ENCODE results near the gene FSCN2. TPM values are rescaled to one million over a fixed set of nuclear protein-coding genes. Genes with fewer than 3 reads are reported as not detected.
A peak's percentile ranks its signal among the peaks of the same experiment; 100 is the strongest.

The FSCN2 gene
- total RNA-seq, 3 donors from 2014 or later = 0.48 to 3.2 (median 1.6) TPM

DNA sequence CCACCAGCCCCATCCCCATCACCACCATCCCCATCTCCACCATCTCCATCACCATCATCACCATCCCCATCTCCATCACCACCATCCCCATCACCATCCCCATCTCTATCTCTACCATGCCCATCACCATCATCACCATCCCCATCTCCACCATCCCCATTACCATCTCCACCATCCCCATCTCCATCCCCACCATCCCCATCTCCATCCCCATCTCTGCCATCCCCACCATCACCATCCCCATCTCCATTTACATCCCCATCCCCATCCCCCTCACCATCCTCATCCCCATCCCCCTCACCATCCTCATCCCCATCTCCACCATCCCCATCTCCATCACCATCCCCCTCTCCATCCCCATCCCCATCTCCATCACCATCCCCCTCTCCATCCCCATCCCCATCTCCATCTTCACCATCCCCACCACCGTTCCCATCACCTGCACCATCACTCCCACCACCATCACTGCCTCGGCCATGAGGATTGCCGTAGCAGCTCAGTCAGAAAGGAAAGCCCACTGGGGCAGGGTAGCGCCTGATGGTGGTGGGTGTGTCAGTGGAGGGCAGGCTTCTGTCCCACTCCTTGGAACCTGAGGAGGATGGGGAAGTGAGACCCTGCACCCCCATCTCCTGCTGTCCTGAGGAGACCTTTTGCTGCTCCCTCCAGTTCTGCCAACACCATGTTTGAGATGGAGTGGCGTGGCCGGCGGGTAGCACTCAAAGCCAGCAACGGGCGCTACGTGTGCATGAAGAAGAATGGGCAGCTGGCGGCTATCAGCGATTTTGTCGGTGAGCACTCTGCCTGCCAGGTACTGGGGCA lies 7.5 kb downstream of the FSCN2 start:
- no peak for DNase-seq (ENCODE audit: low spot score in 2 of 2)
- Histone ChIP-seq H3K4me1 (no peaks in the 10 kb centered on the region), H3K27me3 (peaks cover 0 to 11% of the 10 kb centered on the region in 2 donors), H3K27ac (no peak overlapping the region), H3K9me3 (no peaks in the 10 kb centered on the region), H3K4me3 (no peak overlapping the region), H3K36me3 (no peaks in the 10 kb centered on the region)
- TF ChIP-seq, protein P1, sequence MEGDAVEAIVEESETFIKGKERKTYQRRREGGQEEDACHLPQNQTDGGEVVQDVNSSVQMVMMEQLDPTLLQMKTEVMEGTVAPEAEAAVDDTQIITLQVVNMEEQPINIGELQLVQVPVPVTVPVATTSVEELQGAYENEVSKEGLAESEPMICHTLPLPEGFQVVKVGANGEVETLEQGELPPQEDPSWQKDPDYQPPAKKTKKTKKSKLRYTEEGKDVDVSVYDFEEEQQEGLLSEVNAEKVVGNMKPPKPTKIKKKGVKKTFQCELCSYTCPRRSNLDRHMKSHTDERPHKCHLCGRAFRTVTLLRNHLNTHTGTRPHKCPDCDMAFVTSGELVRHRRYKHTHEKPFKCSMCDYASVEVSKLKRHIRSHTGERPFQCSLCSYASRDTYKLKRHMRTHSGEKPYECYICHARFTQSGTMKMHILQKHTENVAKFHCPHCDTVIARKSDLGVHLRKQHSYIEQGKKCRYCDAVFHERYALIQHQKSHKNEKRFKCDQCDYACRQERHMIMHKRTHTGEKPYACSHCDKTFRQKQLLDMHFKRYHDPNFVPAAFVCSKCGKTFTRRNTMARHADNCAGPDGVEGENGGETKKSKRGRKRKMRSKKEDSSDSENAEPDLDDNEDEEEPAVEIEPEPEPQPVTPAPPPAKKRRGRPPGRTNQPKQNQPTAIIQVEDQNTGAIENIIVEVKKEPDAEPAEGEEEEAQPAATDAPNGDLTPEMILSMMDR (IDR thresholded peaks at IDR 0.05) = no peak
- TF ChIP-seq POLR2AphosphoS5 (IDR thresholded peaks at IDR 0.05) = no peak
- TF ChIP-seq POLR2A (IDR thresholded peaks at IDR 0.05) = no peak
- intact Hi-C loops (cut with DNase I; ENCODE audit: low total_unique reads) = no loop called here

GRCh38 chr17:81536299-81537290 lies 8.4 kb downstream of the FSCN2 start:
- Histone ChIP-seq H3K4me1 (no peaks in the 10 kb centered on the region), H3K36me3 (no peaks in the 10 kb centered on the region), H3K27me3 (peaks cover 0 to 11% of the 10 kb centered on the region in 2 donors), H3K27ac (no peak overlapping the region), H3K4me3 (no peak overlapping the region), H3K9me3 (no peaks in the 10 kb centered on the region)
- TF ChIP-seq, protein P1 (IDR thresholded peaks at IDR 0.05) = no peak
- TF ChIP-seq POLR2AphosphoS5 (IDR thresholded peaks at IDR 0.05) (no peak), POLR2A (IDR thresholded peaks at IDR 0.05) (no peak)
- DNase-seq (ENCODE audit: low spot score in 2 of 2) = no peak
- intact Hi-C loops (cut with DNase I; ENCODE audit: low total_unique reads) = no loop called here

- no peaks in the 10 kb centered on the region for H3K36me3 ChIP-seq
- no peak overlapping the region for H3K27ac ChIP-seq
- no peak for DNase-seq (ENCODE audit: low spot score in 2 of 2)
- TF ChIP-seq, protein P1 (IDR thresholded peaks at IDR 0.05) = peak in 2 of 3 donors; percentile 63 to 74
- no peak for TF ChIP-seq POLR2AphosphoS5 (IDR thresholded peaks at IDR 0.05)
- no peak for TF ChIP-seq POLR2A (IDR thresholded peaks at IDR 0.05)
- peaks cover 0 to 11% of the 10 kb centered on the region in 2 donors for H3K27me3 ChIP-seq
- H3K9me3 ChIP-seq = no peaks in the 10 kb centered on the region
- no peak overlapping the region for H3K4me3 ChIP-seq
- no peaks in the 10 kb centered on the region for H3K4me1 ChIP-seq
- intact Hi-C loops (cut with DNase I; ENCODE audit: low total_unique reads) = no loop called here
Observed at GRCh38 chr17:81537343-81537855, 9.2 kb downstream of the FSCN2 start.

DNA sequence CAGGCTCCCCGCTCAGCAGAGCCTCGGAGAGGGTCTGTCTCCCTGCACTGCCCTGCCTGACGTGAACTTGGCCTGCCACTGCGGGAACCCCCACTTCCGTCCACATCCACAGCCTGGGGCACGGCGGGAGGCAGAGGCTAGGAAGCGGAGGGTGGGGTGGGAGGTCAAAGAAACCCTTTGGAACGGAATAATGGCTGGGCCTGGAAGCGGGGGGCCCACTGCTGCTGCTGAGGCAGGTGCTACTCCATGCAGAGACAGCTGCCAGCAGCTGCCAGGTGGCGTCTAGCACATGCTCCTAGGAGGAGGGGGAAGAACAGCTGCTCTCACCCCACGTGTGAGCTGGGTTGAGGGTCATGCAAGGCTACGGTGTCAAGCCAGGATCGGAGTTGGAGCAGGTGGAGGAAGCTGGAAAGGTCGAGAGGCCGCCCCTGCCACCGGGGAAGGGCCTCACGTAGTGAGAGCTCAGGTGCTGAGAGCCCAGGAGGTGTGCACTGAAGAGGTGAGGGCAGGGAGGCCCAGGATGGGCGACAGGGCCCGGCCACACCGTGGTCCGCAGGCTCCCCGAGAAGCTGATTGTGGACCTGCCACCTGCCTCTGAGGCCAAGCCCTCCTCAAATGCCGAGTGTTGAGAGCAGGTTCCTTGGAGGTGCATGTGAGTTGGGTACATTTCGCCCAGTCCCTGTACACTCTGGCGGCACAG lies 9.8 kb downstream of the FSCN2 start:
- no peaks in the 10 kb centered on the region for H3K36me3 ChIP-seq
- no peak overlapping the region for H3K4me3 ChIP-seq
- no peaks in the 10 kb centered on the region for H3K9me3 ChIP-seq
- intact Hi-C loops (cut with DNase I; ENCODE audit: low total_unique reads) = no loop called here
- no peaks in the 10 kb centered on the region for H3K4me1 ChIP-seq
- peaks cover 0 to 11% of the 10 kb centered on the region in 2 donors for H3K27me3 ChIP-seq
- DNase-seq (ENCODE audit: low spot score in 2 of 2) = no peak
- no peak overlapping the region for H3K27ac ChIP-seq
- TF ChIP-seq, protein P1 (IDR thresholded peaks at IDR 0.05) = no peak
- TF ChIP-seq POLR2AphosphoS5 (IDR thresholded peaks at IDR 0.05) = no peak
- no peak for TF ChIP-seq POLR2A (IDR thresholded peaks at IDR 0.05)

Measured in breast epithelium (tissue), 4 donors.